NCI-H2029 treated with DMSO at 0.1 percent for 48 hours (cell line): Measurements from ENCODE around the gene ALOX12.

Experiments
- DNase-seq: peaks from one replicate; lab custom pipeline; 2025; lab: John Stamatoyannopoulos, UW

ALOX12 gene

DNA sequence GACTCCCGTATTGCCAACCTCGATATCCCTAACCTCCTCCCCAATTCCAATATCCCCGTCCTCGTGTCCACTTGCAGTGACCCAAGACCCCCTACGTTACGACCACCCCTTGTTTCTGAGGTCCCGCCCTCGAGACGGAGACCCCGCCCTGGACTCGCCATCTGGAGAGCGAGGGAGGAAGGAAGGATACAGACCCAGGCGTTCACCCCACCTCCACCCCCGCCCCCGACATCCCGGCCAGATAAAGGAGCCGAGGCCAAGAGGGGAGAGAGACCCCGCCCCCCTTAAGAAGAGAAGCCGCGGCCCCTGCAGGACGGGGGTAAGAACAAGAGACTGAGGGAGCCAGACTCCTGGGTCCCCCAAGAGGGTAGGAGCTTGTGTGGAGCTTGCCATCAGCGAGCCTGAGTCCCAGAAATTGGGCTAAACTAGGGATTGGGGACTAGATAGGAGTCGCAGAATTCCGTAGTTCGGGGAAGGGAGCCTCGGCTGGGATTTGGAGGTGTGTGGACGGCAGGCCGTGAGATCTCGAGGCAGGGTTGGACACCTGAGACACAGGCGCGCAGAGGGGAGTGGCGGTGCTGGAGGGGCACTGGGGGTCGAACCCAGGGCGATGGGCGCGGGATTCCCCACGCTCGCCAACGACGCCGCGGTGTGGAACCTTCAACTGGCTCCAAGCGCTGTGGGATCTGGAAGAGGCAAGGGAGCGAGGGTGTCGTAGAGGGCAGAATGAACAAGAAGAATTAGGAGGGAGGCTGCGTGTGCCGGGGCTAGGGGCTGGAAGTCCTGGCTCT, 27.1 kb downstream of the ALOX12 start, which contains the start of gene BCL6B:
Gene BCL6B (plus strand): TSS at position 270 of the 791 bp plus-strand sequence. CDS start 622 bp downstream, outside the sequence.
- DNase-seq = no peak

DNA sequence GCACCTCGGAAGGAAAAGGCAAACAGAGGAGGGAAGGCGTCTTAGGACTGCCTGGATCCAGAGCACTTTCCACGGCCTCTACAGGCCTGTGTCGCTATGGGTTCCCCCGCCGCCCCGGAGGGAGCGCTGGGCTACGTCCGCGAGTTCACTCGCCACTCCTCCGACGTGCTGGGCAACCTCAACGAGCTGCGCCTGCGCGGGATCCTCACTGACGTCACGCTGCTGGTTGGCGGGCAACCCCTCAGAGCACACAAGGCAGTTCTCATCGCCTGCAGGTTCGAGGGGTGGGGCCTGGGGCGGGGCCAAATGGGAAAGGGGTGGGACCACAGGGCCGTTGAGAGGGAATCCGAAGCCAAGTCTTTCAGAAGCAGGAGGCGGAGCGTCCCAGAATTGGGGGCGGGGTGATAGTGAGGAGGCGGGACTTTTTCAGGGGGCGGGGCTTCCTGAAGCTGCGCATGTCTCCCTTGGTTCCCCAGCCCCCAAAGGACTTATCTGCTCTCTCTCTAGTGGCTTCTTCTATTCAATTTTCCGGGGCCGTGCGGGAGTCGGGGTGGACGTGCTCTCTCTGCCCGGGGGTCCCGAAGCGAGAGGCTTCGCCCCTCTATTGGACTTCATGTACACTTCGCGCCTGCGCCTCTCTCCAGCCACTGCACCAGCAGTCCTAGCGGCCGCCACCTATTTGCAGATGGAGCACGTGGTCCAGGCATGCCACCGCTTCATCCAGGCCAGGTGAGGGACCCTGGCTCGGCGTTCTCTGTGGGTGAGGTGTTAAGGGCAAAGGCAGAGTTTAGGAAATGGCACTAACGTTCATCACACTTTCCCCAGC, 27.9 kb downstream of the ALOX12 start:
- peak; percentile 46 for DNase-seq

DNA sequence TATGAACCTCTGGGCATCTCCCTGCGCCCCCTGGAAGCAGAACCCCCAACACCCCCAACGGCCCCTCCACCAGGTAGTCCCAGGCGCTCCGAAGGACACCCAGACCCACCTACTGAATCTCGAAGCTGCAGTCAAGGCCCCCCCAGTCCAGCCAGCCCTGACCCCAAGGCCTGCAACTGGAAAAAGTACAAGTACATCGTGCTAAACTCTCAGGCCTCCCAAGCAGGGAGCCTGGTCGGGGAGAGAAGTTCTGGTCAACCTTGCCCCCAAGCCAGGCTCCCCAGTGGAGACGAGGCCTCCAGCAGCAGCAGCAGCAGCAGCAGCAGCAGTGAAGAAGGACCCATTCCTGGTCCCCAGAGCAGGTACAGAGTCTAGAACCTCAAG, 28.5 kb downstream of the ALOX12 start:
- DNase-seq = no peak

DNA sequence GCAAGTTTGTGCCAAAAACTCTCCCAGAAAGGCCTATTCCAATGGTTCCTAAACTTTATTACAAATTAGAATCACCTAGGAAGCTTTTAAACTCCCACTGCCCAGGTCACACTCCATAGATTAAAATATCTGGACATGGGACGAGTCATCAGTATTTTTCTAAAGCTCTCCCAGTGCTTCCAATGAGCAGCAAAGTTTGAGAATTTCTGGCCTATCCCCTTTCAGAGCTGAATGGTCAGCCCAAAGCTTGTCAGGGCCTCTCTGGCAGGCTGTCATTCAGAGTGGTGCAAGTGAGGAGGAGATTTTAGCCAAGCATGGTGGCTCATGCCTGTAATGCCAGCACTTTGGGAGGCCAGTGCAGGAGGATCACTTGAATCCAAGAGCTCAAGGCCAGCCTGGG, 29.4 kb downstream of the ALOX12 start:
- no peak for DNase-seq

DNA sequence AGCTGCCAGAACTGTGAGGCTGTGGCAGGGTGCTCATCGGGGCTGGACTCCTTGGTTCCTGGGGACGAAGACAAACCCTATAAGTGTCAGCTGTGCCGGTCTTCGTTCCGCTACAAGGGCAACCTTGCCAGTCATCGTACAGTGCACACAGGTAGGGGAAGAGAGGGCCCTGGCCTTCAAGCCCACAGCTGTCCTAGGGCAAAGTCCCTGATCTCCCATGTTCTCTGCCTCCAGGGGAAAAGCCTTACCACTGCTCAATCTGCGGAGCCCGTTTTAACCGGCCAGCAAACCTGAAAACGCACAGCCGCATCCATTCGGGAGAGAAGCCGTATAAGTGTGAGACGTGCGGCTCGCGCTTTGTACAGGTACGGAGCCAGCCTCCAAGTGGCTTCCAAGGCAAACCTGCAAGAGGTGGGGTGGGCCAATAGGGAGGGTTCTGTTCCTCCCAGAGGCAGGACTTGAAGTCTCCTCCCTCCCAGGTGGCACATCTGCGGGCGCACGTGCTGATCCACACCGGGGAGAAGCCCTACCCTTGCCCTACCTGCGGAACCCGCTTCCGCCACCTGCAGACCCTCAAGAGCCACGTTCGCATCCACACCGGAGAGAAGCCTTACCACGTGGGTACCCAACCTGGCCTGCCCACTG, 30.7 kb downstream of the ALOX12 start:
- DNase-seq = no peak

DNA sequence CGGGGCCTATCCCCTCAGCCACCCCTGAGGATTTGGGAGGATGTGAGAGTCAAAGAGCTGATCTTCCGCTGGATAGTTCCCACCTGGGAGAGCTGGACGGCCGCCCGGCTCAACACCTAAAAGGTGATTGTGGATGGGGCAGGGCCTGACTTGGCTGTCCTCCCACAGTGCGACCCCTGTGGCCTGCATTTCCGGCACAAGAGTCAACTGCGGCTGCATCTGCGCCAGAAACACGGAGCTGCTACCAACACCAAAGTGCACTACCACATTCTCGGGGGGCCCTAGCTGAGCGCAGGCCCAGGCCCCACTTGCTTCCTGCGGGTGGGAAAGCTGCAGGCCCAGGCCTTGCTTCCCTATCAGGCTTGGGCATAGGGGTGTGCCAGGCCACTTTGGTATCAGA, 31.5 kb downstream of the ALOX12 start:
- DNase-seq = no peak

DNA sequence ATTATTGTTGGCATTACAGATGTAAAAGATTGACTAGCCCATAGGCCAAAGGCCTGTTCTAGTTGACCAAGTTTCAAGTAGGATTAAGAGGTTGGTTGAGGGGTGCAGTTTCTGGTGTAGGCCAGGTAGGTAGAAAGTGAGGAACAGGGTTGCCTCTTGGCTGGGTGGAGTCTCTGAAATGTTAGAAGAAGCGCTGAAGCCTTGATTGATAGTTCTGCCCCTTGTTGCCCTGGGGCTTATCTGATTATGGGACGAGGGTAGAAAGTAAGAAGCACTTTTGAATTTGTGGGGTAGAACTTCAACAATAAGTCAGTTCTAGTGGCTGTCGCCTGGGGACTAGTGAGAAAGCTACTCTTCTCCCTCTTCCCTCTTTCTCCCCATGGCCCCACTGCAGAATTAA, 33.2 kb downstream of the ALOX12 start:
- no peak for DNase-seq

DNA sequence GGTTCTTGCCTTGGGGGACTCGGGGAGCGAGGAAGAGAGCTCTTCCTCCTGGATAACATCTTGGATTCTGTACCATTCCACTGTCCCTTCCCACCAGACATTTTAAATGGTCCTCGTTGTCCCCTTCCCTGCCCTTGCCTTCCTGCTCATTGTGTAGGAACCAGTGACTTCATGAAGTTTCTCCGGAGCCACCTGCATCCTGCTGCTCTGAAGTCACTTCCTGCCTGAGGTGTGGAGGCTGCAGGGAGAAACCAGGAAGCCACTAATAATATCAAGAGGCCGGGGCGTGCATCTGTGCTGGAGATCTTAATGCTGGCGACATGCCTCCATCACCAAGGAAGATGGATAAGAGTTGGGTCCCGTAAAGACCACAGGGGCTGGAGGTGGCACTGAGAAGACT, 33.8 kb downstream of the ALOX12 start:
- DNase-seq = no peak

DNA sequence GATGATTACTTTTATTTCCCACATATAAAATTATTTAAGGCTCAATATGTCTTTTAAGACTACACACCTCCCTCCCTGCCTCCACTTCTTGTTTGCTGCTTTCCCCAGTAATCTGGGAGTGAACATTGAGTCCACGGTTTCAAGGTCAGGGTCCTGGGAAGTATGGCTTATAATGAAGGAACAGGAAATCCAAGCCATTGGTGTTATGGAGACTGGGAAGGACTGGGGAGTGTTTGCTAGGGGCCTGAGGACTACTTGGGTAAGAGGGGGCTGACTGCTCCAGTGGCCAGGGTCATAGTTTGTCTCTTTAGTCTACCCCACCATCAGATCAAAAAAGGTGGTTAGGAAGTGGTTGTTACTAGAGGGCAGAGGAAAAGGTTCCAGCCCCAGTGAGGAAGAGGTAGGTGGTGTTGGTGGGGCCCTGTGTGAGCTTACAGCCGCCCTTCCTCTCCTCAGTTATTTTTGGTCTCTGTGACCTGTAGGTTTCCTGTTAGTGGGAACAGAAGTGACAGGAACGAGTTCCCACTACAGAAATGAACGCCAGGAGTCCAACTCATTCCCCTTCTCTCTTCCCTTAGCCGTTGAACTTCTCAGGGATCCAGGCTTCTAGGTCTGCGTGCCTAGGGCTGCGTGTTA, 39.2 kb downstream of the ALOX12 start:
- DNase-seq = no peak

DNA sequence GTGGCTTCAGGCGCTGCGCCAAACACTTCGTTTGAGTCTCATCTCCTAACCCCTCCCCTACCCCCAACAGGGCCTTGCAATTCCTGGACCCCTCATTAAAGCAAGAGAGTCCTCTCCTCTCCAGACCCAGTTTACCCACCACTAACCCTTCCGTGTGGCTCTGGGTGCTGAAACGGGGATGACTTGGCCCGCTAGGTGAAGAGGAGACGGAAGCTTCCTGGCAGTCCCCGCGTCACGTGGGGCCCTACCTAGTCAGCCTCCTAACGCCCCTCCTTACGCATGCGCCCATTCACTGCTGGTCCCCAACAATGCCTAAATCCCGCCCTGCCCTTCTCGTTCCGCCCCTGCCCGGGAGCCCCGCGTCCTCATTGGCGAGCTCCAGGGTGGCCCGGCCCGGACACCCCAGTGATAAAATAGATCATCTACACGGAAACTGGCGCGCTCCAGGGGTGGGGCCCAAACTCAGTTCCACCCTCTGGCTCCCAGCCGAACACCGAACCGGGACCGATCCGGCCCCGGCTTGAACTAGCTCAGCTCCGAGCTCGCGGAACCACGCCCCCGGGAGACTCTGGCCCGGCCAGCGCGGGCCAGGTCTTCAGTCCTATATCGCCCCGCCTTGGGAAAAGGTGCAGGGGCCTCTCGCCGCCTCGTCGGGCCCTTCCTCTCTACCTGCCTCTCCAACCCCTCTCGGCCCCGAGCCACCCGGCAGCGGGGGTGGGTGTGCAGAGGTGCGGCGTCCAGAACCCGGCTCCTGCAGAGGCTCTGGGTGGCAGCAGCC, 39.9 kb downstream of the ALOX12 start, which contains the start of gene SLC16A13:
Gene SLC16A13 (plus strand): TSS at position 425 of the 778 bp plus-strand sequence. CDS start 368 bp downstream, outside the sequence.
- peak; percentile 68 for DNase-seq

DNA sequence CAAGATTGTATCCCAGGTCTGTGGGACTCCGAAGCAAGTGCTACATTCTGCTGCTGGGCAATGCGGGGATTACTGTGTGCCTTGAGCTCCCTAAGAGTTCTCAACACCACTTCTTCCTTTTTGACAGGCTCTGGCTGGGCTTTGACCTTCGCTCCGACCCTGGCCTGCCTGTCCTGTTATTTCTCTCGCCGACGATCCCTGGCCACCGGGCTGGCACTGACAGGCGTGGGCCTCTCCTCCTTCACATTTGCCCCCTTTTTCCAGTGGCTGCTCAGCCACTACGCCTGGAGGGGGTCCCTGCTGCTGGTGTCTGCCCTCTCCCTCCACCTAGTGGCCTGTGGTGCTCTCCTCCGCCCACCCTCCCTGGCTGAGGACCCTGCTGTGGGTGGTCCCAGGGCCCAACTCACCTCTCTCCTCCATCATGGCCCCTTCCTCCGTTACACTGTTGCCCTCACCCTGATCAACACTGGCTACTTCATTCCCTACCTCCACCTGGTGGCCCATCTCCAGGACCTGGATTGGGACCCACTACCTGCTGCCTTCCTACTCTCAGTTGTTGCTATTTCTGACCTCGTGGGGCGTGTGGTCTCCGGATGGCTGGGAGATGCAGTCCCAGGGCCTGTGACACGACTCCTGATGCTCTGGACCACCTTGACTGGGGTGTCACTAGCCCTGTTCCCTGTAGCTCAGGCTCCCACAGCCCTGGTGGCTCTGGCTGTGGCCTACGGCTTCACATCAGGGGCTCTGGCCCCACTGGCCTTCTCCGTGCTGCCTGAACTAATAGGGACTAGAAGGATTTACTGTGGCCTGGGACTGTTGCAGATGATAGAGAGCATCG, 42.4 kb downstream of the ALOX12 start:
- no peak for DNase-seq

DNA sequence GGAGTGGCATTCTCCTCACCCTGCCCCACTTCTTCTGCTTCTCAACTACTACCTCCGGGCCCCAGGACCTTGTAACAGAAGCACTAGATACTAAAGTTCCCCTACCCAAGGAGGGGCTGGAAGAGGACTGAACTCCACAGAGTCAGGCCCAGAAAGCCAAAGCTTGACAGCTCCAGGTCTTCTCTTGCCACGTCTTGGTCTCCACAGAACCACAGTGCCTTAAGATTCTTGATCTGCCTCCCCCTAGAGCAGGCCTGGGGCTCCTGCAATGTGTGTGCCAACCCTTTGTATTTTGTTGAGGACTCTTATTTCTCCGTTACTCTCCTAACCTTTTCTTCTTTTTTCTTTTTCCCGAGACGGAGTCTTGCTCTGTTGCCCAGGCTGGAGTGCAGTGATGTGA, 44.0 kb downstream of the ALOX12 start:
- DNase-seq = no peak

DNA sequence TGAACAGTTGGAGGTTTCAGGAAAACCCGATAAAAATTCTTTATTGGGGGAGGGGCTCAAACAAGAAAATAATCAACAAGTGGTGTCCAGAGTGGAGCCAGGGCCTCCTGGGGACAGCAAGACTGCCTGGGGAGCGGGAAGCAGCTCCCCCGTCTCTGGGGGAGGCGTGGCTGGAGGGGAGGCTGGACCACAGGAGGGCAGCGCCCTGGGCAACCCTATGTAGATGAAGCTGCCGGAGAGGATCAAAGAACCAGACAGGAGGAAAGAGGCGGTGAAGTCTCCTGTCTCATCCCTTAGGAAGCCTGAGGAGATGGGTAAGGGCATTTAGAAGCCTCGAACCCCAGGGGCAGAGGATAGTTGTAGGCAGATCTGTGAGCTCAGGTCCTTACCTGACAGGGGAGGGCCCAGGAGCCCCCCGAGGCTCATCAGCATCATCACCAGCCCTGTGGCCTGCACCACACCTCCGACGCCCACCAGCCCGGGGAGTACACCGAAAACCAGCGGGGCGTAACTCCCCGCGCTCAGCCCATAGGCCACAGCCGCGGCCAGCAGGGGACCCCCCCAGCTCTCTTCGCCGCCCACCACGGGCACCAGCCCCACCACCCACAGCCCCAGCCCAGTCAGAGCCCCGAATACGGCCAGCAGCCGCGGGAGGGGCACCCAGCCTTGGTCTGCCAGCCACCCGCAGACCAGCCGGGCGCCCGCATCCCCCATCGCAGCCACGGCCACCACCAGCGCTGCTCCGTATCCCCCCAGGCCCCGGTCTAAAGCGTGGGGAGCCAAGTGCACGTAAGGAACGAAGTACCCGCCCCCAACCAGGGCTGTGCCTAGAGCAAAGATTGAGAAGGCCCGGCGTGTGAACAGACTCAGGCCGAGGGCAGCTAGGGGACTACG, 46.0 kb downstream of the ALOX12 start:
- no peak for DNase-seq

DNA sequence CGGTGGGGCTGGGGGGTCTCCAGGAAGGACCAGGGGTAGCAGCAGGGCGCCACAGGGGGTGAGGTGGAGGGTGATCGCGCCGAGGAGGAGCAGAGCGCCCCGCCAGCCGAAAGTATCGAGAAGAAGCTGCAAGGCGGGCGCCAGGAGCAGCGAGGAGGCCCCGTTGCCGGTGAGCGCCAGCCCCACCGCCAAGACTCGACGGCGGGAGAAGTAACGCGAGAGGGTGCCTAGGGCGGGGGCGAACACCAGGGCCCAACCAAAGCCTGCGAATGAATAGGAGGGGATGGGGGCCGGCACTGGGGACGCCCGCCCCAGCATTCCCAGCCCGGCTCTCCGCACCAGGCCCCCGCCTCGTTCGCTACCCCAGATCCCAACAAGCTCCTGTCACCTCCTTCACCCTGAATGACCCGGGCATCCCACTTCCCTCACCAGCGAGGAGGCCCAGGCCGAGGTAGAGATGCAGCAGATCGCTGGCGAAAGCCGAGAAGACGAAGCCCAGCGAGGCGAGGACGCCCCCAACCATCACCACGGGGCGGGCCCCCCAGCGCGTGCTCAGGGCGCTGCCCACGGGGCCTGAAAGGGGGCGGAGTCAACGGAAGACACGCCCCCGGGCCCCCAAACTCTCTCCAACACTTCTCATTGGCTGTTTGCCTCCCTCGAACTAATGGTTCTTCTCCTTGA, 46.8 kb downstream of the ALOX12 start:
- no peak for DNase-seq

DNA sequence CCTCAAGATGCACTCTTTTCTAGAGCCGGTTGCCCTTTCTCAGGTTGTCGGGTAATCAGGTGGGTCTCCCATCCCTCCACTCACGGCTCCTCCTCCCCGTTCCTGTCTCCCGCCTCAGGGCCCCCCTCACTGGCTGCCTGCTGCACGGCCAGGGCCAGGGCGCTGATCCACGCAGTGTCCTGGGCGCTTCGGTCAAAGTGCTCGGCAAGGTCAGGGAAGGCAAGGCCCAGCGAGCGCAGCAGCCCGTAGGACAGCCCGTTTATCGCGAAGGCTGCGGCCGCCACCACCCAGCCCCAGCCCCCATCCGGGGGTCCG, 47.3 kb downstream of the ALOX12 start:
- no peak for DNase-seq

DNA sequence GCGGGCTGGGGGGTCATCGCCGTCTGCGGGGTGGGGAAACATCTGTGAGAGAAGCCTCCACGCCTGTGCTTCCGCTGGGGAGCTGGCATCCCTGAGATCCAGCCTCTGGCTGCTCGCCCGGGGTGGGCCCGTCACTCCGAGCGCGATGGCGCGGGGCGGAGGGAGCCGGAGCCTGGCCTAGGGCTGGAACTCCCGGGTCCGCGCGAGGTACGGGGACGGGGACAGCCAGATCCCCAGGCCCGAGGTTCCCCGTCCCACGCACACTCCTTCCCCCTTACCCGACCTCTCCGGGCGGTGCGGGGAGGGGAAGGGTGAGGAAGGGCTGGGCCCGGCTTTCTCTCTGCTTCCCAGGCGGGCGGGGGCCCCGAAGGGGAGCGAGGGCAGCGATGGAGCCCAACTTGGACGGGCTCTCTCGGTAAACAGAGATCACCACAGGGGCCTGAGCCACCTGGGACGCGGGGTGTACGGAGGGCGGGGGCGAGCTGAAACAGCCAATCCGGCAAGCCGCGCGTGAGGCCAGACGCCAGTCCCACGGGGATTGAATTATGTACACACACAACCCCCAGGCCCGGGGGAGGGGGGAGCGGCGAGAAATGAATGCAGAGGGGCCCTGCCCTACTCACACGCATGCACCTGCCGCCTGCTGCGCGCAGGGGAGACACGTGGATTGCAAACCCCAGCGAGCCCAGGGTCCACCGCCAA, 47.8 kb downstream of the ALOX12 start, which contains the start of gene SLC16A11:
Gene SLC16A11 (minus strand): TSS at position 596 of the 702 bp plus-strand sequence. CDS start 579 bp downstream, at position 17.
- no peak for DNase-seq

DNA sequence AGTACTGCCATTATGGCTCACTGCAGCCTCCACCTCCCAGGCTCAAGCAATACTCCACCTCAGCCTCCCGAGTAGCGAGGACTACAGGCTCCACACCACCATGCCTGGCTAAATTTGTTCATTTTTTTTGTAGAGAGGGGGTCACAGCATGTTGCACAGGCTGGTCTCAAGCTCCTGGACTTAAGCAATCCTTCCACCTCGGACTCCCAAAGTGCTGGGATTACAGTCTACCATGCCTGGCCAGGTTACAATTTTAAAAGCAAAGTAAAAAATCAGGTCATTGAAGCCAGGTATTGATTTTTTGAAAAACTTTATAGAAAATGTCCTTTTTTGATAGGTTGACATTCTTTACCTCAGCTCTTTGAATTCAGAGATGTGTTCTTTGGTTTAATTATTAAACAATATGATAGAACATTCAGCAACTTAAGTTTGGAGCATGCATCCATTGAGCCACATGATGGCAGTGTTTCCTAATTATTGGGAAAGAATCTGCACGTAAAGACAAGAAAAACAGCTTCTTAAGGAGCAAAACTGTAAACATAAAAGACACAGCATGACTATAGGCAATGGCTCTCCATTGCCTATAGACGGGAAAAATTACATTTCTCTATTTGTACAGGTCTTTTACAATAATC, 49.8 kb downstream of the ALOX12 start:
- DNase-seq = peak; percentile 8
